HuH-7 (cell line): ENCODE measurements around the gene LARP1B.
"Not testable (repeated sequence)": the region's sequence is repeated elsewhere in the genome, so short reads cannot be mapped to it uniquely, and the experiment has no call there.

Experiments used
- DNase-seq: peaks from one replicate; pipeline ENCODE4 v3.0.0; 2011; ENCODE audit warnings: low spot score

Gene LARP1B

DNA sequence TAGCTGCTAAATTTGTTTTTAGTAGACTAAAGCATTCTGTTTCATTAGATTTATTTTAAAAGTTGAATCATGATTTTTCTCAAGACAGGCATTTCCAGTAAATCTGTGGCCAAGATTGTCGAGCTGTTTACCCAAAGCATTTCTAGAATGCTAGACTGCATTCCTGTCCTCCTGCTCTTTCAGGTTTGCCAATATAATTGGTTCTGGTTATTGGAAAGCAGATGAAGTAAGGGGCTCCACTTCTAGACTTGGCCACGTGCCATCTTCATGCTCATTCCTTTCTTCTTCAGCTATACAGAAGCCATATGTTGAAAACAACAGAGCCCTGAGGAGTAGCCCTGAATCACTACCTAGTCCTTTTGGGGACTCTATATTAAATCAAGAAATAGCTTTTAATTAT lies 164.0 kb downstream of the LARP1B start:
- DNase-seq, result no peak

DNA sequence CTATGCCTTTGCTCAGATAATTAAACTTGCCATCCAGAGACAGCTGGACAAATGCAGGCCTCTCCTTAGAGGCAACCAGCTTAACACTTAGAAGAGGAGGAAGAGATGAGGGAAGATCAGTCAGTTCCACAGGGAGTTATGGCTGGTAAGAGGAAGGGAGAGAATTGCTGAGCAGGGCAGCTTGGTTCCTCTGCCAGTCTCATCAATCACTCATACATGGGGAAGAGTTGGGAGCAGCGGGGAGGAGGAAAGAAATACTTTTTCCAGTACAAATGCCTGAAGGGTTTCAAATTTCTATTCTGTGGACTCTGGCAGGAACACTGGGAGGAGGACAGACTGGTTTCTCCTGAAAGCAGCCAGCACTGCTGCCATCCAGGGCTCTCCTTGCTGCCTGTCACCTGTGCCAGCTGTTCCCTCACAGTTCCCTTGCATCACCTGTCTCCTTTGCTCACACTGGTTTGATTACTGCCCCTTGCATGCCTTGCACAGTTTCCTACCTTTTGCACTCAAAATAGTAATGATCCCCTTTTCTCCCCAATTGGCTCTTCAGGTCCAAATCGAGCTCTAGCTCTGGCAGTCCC lies 167.0 kb downstream of the LARP1B start:
- no peak for DNase-seq

DNA sequence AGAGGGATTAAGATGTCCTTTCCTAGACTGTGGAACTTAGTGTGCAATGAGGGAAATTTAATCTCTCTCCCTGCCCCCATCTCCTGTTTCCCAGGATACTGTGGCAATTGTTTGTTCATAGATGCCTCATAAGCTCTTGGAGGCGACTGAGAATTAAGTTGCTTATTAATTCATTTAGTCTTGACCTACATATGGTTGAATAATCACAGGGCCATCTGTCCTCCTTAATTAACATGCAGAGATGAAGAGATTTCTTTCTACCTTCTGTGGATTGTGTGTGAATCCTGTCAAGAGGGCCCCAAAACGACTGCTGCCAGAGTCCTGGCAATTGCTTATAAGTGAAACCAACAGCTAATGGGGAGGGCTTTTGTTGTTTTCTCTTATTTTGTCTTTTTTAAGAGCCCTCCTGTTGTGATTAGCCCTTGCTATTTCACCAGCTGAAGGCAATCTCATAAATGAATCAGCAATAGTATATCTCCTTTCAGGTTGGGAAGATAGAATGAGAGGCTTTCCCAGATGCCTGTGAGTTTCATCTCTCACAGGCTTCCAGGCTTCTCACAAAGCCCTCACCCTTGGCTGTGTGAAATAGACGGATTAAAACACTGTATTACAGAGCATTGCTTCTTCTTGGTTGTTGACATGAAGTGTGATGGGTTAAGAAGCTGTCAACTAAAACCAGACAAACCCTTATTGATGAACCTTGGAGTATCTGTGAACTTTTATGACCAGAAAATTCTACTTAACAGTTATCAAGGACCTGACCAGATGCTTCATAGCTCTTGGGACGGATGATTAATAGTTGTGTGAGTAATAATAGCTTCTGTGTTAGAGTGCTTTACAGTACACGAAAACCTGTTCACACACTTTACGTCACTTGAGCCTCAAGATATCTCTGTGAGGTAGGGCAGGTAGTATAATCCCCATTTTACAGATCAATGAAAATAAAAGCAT lies 168.0 kb downstream of the LARP1B start:
- no peak for DNase-seq

DNA sequence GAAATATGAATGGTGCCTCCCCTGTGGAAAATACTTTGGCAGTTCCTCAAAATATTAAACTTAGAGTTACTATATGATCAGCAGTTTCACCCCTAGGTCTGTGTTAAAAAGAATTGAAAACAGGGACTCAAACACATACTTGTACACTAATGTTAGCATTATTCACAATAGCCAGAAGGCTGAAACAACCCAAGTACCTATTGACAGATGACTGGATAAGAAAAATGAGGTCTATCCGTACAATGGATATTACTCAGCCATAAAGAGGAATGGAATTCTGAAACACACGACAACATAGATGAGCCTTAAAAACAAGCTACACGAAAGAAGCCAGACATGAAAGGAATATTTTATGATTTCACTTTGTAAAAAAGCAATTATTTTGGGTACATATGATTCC lies 171.6 kb downstream of the LARP1B start:
- no peak for DNase-seq

DNA sequence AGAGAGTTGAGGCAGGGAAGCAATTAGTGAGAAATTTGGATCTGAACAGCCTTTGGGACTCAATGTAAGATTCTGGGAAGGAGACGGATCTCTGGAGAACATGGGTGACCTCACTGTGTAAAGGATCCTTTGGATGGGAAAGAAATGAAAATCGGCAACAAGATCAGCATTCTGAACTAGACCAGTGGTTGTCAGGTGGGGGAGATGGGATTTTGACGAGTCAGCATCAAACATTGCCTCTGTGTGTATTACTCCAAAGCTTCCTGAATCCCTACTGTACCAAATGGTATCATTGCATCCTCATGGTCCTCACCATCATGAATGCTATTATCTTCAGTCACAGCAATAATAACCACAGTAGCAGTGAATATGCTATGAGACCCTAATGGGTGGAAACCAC lies 173.7 kb downstream of the LARP1B start:
- no peak for DNase-seq

DNA sequence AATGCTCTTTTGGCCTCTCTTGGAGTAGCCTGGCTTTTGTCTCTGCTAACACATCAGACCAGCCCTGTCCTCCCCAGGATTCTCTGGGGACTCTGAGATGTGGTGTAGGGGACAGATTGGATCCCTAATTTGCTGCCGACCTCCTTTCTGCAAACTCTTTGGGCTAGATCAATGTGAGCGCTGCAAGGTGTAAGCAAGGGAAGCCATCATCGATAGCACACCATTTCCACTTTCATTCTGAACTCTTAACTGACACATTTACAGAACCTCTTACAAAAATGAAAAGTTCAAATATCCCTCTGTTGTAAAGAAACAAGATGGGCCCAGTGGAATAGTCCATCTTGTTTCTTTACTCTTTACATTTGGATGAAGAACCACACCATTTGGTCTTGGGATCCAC lies 179.9 kb downstream of the LARP1B start:
- no peak for DNase-seq

DNA sequence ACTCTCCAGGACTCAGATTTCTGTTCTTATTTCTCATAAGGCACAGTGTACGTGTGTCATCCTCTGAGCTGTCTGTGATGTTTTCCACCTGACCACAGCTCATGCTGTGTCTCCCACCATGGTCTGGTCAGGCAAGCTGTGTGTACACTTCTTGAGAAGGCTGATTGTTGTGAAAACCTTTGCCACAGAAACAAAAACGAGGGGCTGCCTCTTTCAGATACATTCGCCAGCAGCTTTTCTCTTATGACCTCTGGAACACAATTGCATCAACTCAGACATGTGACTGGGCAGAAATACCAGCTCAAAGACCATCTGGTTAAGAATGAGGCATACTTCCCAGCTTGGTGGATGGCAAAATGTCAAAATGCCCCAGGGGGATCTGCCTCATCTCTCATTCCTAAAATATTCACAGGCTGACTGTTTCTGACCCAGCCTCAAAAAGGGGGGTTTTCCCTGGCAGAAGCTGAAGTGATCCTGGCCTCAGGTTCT lies 180.4 kb downstream of the LARP1B start:
- DNase-seq, result no peak

DNA sequence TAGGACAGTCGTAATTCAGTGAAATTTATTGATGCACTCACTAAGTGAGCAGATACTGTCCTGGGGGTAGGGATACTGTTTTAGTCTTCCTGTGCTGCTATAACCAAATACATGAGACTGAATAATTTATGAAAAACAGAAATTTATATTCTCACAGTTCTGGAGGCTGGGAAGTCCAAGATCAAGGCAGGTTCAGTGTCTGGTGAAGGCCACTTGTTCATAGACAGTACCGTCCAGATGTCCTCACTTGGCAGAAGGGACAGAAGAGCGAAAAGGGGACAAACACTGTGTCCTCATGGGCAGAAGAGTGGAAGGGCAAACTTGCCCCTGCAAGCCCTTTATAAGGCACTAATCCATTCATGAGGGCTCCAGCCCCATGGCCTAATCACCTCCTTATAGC lies 180.9 kb downstream of the LARP1B start:
- no peak for DNase-seq

DNA sequence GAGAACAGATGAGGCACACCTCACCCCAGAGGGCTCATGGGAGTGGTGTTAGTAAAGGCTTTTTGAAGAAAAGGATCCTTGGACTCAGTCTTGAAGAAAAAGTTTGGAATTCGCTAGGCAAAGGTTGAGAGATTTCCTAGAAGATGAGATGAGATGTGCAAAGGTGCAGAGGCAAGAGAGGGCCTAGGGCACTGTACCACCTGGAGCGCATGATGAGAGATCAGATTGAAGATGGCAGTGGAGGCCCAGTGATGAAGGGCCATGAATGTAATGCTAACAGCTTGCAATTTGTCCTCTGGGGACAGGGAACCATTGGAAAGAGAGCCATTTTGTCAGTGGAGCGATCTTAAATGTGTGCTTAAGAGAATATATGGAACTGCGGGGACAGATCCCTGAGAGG lies 181.5 kb downstream of the LARP1B start:
- DNase-seq, result no peak

DNA sequence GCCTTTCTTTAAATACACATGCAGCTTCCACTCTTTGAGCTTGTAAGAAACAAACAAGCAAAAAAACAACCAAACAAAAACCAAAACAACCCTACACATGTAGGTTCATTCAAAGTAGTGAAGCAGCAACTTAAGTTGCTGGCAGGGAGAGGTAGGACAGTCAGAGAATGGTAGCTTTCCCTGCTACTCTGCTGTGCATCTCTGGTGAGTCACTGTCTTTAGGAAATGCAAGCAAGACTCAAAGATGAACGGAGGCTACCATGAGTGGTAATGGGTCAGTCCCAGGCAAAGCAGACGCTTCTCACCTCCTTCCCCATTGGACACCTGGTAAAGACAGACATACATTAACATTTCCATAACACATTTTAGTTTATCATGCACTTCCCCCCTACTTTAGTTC lies 183.3 kb downstream of the LARP1B start:
- DNase-seq, result no peak

DNA sequence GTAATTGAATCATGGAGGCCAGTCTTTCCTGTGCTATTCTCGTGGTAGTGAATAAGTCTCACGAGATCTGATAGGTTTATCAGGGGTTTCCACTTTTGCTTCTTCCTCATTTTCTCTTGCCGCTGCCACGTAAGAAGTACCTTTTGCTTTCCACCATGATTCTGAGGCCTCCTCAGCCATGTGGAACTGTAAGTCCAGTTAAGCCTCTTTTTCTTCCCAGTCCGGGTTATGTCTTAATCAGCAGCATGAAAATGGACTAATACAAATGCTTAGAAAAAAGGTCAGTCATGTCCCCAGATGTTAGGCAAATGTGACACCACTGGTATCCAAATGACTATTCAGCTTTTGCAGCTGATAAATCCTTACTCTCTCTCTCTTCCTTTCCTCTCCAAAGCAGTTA lies 184.3 kb downstream of the LARP1B start:
- not testable (repeated sequence) for DNase-seq

DNA sequence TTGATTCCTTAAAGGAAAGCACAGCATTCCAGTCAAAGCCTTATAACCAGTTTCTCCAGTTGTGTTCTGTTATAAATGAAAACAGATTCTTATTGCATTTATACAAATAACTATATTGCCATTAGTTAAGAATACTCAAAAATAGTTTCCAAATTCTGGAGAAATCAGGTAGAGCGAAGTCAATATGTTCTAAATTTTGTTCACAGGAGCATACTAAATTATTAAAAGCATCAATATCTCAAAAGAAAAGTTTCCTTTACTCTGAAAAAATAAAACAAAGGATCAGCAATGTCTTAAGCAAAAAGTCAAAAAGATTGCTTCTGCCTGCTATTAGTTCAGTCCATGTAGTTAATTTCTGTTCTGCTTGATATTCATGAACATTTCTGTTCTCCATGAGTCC lies 186.8 kb downstream of the LARP1B start:
- no peak for DNase-seq

DNA sequence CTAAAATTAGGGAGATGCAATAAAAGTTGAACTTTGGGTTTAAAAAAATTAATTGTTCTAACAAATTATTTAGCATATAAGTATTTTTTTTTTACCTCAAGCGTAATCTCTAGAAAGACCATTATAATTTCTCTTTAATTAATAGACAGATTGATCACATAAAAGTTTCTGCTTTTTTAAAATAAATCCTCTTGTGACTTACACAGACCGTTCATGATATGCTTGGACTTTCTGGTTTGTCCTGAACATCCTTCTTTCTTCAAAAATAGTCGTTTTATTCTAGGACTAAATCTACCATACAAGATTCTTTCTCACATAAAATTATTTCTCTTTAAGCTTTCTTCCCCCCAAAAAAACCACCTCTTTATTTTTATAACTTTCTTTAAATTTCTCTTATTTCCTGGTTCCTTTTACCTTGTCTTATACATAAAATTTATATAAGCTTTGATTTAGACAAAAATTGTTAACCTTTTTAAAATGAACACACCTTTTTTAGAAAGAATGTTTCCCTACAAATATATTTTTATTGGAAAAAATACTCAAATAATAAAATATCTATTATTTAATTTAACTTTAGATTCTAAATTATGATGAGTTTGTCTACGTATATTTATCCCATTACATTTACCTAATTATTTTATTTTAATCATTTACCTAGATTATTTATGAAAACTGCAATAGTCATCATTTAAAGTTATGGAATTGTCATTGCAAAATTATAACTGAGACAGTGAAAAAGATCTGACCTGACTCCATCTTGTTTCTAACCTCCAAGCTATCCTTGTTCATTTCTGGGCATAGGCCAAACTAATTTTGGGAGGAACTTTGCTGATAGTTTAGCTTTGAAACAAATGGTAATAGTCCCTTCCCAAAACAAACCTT lies 188.9 kb downstream of the LARP1B start:
- no peak for DNase-seq

DNA sequence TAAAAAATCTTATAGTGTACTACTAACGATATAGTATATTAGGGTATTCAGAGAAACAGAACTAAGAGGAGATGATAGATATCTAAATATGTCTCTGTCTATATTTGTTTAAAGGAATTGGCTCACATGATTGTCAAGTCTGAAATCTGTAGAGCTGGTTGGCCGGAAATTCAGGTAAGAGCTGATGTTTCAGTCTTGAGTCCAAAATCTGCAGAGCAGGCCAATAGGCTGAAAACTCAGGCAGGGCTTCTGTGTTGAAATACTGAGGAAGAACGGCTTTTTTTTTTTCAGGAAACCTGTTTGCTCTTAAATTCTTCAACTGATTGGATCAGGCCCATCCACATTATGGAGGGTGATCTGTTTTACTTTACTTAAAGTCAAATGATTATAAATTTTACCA lies 194.8 kb downstream of the LARP1B start:
- no peak for DNase-seq

DNA sequence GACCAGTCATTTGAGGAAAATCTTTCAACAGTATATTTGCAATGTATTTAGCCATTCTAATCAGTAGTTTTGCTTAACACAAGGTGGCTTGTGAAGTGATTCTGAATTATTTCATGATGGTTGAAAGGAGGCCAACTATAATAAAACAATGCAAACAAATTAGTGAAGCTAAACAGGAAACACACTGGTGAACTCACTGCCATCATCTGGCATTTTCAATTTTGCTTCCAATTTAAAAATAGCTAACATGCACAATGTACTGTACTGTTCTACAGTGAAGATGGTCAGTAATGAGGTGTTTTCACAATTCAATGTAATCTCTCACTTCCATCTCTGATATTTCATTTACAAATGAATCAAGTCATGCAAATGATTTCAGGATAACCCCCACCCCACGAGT lies 195.4 kb downstream of the LARP1B start:
- DNase-seq, result no peak

DNA sequence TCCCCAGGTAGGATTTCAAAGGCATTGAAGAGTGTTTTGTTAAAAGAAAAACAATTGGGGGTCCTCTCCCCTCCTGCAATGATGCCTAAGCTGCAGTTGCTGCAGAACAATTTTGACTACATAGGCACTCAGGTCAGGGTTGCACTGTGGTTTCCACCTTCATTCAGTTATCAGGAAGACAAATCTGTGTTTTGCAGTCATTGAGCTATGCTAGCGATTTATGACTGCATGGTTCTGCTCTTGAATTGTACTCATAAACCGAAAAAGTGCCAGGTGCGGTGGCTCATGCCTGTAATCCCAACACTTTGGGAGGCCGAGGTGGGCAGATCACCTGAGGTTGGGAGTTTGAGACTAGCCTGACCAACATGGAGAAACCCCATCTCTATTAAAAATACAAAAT lies 197.1 kb downstream of the LARP1B start:
- not testable (repeated sequence) for DNase-seq

DNA sequence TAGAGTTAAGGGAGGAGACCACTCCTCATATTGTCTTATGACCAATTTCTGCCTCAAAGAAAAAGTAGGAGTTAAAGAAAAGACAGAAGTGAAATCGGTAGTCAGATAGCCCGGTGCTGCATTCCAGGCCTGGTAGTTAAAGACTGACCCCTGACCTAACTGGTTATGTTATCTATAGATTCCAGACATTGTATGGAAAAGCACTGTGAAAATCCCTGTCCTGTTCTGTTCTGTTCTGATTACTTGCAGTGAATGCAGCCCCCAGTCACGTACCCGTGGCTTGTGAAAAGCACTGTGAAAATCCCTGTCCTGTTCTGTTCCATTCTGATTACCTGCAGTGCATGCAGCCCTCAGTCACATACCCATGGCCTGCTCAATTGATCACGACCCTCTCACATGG lies 198.8 kb downstream of the LARP1B start:
- not testable (repeated sequence) for DNase-seq
